Neural cell (in vitro differentiated cells): ENCODE measurements around the gene RSPH1.

ENCODE experiments used
- EP300 ChIP-seq: fragments of 450-650 bp; conservative IDR thresholded peaks from 2 replicates; pipeline ENCODE4 v1.6.1; 2014; ENCODE audit warnings: antibody characterized with exemption, mild to moderate bottlenecking, moderate library complexity; ENCODE audit not compliant: poor library complexity, severe bottlenecking
- EZH2 ChIP-seq: fragments of 200-600, 300-800 bp; shearing (Covaris generic), sonication (generic); IDR thresholded peaks from 2 replicates; pipeline ENCODE4 v1.6.1; 2014; ENCODE audit warnings: antibody characterized with exemption, low read length, borderline replicate concordance, mild to moderate bottlenecking; ENCODE audit not compliant: insufficient read depth, poor library complexity, severe bottlenecking
- POLR2AphosphoS5 ChIP-seq: IDR thresholded peaks from 2 replicates; pipeline ENCODE4 v1.6.1; 2012
- TAF1 ChIP-seq: IDR thresholded peaks from 2 replicates; pipeline ENCODE4 v1.6.1; 2012; ENCODE audit warnings: low read depth
- TF ChIP-seq, protein P1 (sequence below): fragments of 450-650 bp; IDR thresholded peaks from 2 replicates; pipeline ENCODE4 v1.5.1; 2014; ENCODE audit warnings: antibody characterized with exemption, mild to moderate bottlenecking, moderate library complexity; ENCODE audit not compliant: poor library complexity, severe bottlenecking

DNA sequence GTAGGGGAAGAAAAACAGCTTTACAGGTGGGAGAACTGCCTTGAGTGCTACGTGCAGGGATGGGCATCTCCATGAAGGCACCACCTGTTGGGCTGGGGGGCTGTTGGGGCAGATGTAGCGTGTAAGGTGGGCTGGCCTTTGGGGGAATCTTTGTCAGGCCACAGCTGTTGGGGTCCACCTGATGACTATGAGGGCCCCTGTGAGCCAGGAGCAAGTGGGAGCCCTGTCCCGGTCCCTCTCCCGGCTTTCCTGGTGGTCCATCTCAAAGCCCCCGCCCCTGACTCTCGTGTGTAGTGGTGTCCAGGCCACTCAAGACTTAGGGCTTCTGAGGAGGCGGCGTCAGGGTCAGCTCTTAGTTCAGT lies 31.1 kb upstream of the RSPH1 start:
- TF ChIP-seq, protein P1, sequence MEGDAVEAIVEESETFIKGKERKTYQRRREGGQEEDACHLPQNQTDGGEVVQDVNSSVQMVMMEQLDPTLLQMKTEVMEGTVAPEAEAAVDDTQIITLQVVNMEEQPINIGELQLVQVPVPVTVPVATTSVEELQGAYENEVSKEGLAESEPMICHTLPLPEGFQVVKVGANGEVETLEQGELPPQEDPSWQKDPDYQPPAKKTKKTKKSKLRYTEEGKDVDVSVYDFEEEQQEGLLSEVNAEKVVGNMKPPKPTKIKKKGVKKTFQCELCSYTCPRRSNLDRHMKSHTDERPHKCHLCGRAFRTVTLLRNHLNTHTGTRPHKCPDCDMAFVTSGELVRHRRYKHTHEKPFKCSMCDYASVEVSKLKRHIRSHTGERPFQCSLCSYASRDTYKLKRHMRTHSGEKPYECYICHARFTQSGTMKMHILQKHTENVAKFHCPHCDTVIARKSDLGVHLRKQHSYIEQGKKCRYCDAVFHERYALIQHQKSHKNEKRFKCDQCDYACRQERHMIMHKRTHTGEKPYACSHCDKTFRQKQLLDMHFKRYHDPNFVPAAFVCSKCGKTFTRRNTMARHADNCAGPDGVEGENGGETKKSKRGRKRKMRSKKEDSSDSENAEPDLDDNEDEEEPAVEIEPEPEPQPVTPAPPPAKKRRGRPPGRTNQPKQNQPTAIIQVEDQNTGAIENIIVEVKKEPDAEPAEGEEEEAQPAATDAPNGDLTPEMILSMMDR, result no peak
- TF ChIP-seq TAF1 (no peak), EZH2 (no peak), EP300 (no peak), POLR2AphosphoS5 (no peak)
